GM21360 (cell line): ENCODE results near the gene ACOT7.
"Not testable (repeated sequence)": the region's sequence is repeated elsewhere in the genome, so short reads cannot be mapped to it uniquely, and the experiment has no call there.

ENCODE experiments used
- ATAC-seq: cut with Tn5 transposase; IDR thresholded peaks from one replicate; pipeline ENCODE4 v1.9.1; 2021; ENCODE audit warnings: mild to moderate bottlenecking, moderate library complexity; ENCODE audit not compliant: unreplicated experiment

ACOT7 gene

GRCh38 chr1:6241887-6242740 is 151.5 kb downstream of the ACOT7 start:
- ATAC-seq, result no peak

DNA sequence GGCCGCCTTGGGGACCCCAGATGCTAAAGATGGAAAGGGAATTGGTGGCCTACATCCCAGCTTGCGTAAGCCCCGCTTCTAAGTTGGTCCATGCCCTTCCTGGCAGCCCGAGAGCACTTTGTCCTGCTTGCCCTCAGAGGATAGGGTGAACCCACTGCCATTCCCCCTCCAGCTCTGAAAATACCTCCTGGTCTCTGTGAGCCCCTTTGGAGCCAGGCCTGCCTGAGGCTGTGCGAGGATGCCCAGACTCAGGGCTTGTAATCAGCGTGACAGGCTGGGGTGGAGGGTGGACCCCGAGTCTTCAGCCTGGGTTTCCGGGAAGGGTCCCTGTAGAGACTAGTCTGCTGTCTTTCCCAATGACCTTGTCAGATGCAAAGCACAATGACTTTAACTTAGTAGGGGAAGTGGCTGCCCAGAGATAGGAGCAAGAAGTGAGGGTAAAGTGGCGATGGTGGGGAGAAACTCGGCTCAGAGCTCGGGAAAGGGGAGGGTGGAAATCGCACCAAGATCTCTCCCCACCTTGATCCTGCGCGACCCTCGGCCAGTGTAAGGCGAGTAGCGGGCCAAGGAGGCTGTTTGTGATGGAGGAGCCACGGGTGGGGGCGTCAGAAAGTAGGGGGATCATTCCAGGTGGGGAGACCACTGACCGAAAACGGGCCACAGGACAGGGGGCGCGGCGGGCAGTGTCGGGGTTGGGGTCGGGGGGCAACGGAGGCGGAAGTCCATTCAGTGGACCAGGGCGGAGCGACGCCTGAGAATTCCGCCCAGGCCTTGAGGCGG is 152.3 kb downstream of the ACOT7 start:
- no peak for ATAC-seq

GRCh38 chr1:6239950-6240768 is 153.4 kb downstream of the ACOT7 start:
- no peak for ATAC-seq

DNA sequence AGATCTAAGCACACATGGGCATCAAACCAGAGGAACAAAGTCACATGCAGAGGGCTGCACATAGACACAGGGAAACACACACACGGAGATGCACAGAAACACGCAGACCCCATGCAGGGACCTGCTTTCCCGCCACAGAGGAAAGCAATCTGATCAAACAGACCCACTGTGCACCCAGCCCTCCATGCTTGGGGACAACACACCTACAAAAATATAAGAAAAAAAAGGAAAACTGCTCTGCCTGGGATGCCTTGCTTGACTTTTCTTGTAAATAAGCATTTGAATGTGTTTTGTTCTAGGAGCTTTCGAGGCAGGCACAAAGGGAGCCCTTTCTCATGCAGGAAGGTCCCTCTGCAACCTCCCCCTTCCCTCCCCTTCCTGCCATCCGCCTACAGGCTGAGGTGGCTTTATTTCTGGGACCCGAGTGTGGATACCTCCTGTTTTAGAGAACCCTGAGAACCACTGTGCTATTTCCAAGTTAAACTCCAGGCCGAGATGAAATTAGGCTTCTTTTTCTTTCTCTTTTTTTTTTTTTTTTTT is 154.3 kb downstream of the ACOT7 start:
- no peak for ATAC-seq

- no peak for ATAC-seq
These were observed 156.5 kb downstream of the ACOT7 start for GRCh38 chr1:6237093-6237492.

- ATAC-seq, result no peak
These were observed 158.3 kb downstream of the ACOT7 start for GRCh38 chr1:6235296-6235677.

DNA sequence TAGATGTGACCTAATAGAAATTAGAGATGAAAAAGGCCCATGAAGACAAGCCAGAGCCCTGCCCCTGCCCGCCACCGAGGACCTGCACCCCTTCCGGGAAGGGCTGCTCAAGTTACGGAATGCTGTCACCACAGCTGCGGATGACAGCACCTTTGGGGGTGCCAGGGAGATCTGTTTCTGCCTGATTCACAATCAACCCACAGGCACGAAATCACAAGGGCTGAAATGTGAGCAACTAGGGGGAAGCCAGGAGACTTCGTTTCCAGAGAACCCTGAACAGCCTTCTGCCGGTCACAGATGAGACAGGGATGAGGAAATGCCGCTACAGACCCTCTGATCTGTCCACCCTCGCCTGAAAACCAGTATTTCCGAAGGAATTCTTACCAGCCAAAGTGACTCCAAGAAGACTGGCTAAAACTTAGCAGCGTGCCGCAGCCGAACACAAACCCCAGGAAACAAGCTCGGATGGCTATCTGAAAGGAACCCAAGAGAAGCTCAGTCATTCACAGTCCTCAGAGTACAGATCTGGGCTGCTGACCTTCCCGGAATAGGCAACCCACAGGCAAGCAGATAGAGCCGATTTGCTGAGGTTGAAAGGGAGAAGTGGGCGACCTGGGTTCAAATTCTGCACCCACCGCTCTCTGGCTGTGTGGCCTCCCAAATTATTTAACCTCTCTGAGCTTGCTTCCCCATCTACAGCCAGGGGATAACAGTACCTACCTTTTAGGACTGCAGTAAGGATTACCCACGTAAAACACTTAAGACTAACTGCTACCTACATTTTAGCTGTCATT is 158.9 kb downstream of the ACOT7 start:
- ATAC-seq, result no peak

- ATAC-seq, result no peak
These were observed 160.2 kb downstream of the ACOT7 start for GRCh38 chr1:6233376-6233775.

DNA sequence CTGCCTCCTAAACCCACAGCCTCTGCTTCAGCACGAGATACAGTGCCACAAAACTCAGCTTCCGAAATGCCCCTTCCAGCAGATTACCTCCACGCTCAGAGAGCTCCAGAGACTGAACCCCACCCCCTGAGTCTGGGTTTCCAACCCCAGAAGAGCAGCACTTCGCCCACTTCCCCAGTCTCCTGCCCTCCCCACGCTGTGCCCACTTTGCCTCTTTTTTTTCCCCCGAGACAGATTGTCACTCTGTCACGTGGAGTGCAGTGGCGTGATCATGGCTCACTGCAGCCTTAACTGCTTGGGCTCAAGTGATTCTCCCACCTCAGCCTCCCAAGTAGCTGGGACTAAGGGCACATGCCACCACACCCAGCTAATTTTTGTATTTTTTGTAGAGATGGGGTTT is 167.9 kb downstream of the ACOT7 start:
- no peak for ATAC-seq

DNA sequence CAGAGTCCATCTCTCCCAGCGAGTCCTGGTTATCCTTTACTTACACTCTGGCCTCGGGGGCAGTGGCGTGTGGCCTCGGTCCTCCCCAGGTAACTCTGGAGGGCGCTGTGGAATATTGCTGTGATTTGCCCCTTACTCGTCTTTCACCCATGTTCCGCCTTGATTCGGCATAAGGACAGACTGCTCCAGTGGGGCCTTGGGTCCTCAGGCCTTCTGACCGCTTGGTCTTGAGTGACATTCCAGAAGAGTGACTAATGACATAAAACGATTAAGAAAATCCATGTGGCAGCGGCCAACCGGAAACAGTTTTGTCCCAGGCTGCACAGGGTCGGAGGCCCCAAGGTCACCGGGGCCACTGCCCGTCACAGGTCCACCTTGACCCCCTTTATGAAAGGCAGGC is 168.8 kb downstream of the ACOT7 start:
- no peak for ATAC-seq

DNA sequence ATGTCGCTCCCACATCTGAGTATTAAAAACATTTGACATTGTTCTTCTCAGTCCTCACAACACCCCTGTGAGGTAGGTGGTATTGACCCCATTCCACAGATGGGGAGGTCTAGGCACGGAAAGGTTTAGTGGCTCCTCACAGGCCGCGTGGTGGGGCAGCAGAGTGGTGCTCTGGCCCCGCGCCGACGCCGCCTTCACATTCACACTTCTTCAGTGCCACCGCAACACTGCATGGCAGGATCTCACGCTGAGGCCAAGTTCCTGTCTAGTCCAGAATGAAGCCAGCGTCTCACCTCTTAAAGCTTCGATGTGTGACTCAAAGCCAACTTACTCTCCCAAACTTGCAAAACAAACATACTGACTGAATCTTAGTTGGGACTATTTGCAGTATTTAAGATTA is 169.9 kb downstream of the ACOT7 start:
- no peak for ATAC-seq

DNA sequence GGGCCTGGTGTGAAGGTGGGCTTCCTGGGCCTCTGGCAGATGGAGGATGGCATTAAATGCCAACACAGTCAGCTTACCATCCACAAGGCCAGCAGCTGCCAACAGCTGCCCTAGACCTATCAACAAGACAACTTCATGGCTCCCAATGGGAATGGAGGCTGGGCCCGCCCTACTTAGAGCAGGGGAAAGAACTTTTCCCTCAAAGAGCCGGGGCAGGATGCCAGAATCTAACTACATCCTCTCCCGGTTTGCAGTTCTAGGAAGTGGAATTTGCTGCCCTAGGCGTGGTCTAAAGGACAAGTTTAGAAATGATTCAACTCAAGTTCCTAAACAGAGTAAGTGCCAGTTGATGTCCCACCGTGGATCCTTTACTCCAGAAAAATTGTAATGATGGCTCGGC is 170.9 kb downstream of the ACOT7 start:
- ATAC-seq, result no peak

DNA sequence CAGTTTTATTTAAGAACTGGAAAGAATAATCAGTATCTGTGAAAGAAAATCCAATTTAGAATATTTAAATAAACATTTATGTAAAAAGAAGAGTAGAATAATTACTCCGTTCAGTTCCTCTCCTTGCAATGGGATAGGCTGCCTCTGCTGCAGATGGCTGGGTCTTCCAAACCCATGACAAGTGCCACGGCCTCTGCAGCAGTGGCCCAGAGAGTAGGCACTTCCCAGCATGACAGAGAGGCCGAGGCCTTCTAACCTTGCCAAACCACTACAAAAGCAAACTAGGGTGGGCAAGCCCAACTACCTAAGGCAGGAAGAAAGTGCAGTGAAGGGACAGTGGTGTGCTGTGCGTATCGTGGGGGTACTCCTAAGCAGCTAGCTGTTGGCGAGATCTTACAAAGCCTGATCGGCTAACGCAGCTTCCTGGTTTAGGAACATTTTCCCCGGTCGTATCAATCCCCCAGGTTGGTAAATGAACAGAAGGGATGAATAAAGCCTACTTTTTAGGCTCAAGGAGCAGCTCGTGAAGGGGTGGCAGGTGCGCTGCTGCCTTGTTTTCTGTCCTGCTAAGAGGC is 172.3 kb downstream of the ACOT7 start:
- no peak for ATAC-seq

GRCh38 chr1:6220236-6220635 is 173.3 kb downstream of the ACOT7 start:
- no peak for ATAC-seq

DNA sequence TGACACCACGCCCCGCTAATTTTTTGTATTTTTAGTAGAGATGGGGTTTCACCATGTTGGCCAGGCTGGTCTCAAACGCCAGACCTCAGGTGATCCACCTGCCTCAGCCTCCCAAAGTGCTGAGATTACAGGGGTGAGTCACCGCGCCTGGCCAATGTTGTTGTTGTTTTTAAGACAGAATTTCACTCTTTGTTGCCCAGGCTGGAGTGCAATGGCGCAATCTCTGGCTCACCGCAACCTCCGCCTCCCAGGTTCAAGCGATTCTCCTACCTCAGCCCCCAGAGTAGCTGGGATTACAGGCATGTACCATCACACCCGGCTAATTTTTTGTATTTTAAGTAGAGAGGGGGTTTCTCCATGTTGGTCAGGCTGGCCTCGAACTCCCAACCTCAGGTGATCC is 173.9 kb downstream of the ACOT7 start:
- ATAC-seq, result not testable (repeated sequence)

- ATAC-seq, result no peak
These were observed 175.0 kb downstream of the ACOT7 start for GRCh38 chr1:6218375-6219164.
